Superior temporal gyrus (tissue), 1 donor: ENCODE results near the gene CCDC66.

Experiments used
- DNase-seq: peaks from one replicate; pipeline ENCODE4 v3.0.0-alpha.2; 2016; ENCODE audit errors: extremely low spot score

Gene CCDC66

DNA sequence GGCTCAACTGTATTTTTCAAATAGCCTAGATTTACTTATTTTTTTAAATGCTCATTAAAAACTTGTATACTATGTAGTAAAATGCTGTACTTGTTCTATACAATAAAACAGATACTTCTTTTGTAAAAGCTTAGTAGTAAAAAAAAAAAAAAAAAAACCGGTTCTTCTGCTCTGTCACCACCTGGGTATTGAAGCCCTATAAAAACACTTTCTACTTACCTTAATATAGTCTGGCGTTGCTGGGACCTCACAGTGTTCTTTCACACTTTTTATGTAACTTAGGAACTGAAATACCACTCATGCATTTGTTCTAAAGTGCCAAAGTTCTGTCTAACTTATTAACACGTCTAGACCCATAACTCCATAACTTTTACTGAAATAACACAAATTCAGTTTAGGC, 64.7 kb downstream of the CCDC66 start:
- peak; percentile 44 for DNase-seq

- DNase-seq, result peak; percentile 9
These were observed 65.4 kb downstream of the CCDC66 start for GRCh38 chr3:56622381-56622780.

- peak; percentile 20 for DNase-seq
These were observed 67.8 kb downstream of the CCDC66 start for GRCh38 chr3:56624725-56625124.

- no peak for DNase-seq
These were observed 72.1 kb downstream of the CCDC66 start for GRCh38 chr3:56629047-56629446.

DNA sequence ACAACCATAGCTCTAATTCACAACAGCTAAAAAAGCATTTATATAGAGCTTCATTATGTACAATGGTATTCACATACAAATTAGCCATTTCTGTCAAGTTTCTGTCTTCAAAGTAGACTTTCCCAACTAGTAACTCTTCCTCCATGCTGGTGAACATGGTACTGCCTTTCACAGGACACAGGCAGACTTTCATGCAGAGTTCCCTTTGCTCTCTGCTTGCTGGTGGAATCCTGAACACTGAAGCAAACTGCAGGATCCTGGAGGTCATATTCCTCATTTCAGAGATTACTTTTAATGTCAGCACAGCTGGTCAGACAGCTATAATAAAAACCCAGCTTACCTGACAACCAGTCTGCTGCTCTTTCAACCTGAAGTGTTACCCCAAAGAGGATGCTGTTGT, 72.5 kb downstream of the CCDC66 start:
- no peak for DNase-seq

GRCh38 chr3:56630966-56631365, 74.0 kb downstream of the CCDC66 start:
- no peak for DNase-seq

GRCh38 chr3:56633181-56633580, 76.2 kb downstream of the CCDC66 start:
- DNase-seq, result no peak

DNA sequence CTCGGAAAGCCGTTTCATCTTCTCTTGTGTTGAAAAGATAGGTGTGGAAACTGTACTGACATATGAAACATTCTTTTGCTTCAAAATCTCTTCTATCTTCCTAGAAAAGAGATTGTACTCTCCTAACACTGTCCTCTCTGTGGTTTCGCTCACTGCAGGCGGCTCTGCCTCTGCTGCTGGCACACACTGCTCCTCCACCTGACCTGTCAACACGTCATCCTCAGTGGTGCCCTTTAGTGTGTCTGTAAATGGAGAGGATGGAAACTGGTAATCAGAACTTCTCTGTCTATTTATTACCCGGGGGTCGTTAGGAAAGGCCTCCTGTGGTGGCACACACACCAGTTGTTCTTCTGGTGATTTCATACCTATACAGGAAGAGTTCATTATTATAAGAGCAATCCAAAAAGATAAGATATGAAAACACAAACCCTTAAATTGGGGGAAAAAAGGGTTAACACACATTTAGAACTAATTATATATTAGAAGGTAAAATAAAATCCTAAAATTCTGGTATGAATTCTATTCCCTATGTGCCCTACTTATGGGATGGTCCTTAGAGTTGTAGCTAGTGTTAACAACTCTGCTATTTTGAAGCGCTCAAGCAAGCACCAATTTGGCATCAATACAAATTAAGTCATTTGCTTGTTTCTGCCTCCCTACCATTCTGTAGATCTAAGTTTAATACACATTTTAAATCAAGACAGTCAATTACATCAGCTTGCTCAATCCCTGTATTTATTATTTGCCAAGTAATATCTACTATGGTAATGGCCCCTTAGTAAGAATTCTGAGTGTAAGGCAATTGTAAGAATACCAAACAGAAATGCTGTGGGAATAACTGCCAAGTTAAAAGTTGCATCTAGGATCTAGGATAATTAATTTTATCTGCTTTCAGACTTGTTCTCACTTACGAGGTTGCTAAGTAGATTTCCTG, 76.9 kb downstream of the CCDC66 start:
- DNase-seq, result no peak

- DNase-seq, result no peak
These were observed 88.4 kb downstream of the CCDC66 start for GRCh38 chr3:56645407-56645806.

DNA sequence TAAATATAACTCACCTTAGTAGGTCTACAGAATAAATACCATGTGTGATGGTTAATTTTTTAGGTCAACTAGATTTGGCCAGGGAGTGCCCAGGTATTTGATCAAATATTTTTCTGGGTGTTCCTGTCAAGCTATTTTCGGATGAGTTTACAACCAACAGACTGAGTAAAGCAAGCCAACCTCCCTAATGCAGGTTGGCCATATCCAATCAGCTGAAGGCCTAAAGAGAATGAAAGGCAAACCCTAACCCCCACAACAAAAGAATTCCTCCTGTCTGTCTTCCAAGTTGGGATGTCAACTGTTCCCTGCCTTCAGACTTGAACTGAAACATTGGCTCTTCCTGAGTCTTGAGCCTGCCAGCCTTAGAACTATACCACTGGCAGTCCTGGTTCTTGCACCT, 97.5 kb downstream of the CCDC66 start:
- DNase-seq, result no peak

DNA sequence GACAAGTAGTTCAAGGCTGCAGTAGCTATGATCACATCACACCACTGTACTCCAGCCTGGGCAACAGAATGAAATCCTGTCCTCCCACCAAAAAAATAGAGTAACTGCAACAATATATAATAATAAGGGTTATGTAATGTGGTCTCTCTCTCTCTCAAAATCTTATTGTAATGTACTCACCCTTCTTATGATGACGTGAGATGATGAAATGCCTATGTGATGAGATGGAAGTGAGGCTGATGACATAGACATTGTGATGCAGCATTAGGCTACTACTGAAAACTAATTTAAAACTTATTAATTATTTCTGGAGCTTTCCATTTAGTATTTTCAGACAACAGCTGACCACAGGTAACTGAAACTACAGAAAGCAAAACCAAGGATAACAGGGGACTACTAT, 98.7 kb downstream of the CCDC66 start:
- DNase-seq, result no peak

- DNase-seq, result no peak
These were observed 107.8 kb downstream of the CCDC66 start for GRCh38 chr3:56664823-56665222.

- DNase-seq, result no peak
These were observed 111.1 kb downstream of the CCDC66 start for GRCh38 chr3:56667973-56668579.
